ENCODE measurements around the gene ZSWIM4. TPM values are rescaled to one million over a fixed set of nuclear protein-coding genes. Genes with fewer than 3 reads are reported as not detected.
A peak's percentile ranks its signal among the peaks of the same experiment; 100 is the strongest.

ZSWIM4 gene
- total and polyA plus RNA-seq, 2 of the 13 experiments (the other 11 are each of a cell fraction or from before 2014, with no cell fraction given): 0.33 to 0.86 TPM

DNA sequence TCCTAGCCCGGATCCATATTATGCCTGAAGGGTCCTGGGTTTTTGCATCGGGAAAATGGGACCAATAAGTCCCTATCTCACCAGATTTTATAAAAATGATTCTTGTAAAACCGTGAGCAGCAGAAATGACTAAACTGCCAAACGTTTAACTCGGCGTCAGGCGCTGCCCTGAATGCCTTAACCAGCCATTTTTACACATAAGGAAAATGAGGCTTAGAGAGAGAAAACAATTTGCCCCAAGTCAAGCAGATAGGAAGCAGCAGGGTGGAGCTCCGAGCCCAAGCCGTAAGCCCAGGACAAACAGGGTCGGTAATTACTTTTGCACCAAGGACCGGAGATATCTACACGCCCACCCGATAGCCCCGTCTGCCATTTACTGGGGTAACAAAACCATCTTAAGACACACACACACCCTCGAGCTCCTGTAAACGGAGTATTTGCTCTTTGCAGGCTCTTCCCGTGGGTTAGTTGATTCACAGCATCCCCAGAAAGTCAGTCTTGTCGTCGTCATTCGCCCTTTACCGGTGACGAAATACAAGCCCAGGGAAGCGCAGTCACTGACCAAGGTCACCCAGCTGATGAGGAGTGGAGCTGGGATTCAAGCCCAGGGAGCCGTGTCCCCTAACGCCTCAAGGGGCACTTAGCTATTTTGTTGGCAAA lies 46.9 kb upstream of the ZSWIM4 start (continued):
- TF ChIP-seq ZIK1 (CRISPR knock-in tag; IDR thresholded peaks at IDR 0.05; ENCODE audit: borderline replicate concordance, low read depth) (no peak), ZNF772 (CRISPR knock-in tag; IDR thresholded peaks at IDR 0.05) (no peak), USF2 (IDR thresholded peaks at IDR 0.05; ENCODE audit: low read depth, low read length) (no peak), USF2 (CRISPR knock-in tag; IDR thresholded peaks at IDR 0.05; ENCODE audit: borderline replicate concordance) (0 out of 2 replicates have a peak, but pooled peaks have one; percentile 11), ZNF383 (CRISPR knock-in tag; IDR thresholded peaks at IDR 0.05; ENCODE audit: borderline replicate concordance) (no peak), MEF2D (CRISPR knock-in tag; IDR thresholded peaks at IDR 0.05) (0 out of 2 replicates have a peak, but pooled peaks have one; percentile 9), POLR2AphosphoS2 (IDR thresholded peaks at IDR 0.05; ENCODE audit: low read depth, low read length) (no peak), ZNF780A (CRISPR knock-in tag; IDR thresholded peaks at IDR 0.05) (no peak), TEAD3 (CRISPR knock-in tag; optimal IDR thresholded peaks at IDR 0.05; ENCODE audit: borderline replicate concordance) (no peak), SOX6 (IDR thresholded peaks at IDR 0.05) (no peak), SOX6 (CRISPR knock-in tag; IDR thresholded peaks at IDR 0.05) (no peak), MXD4 (CRISPR knock-in tag; IDR thresholded peaks at IDR 0.05) (no peak), GMEB2 (CRISPR knock-in tag; IDR thresholded peaks at IDR 0.05; ENCODE audit: low read depth) (no peak), ZNF709 (CRISPR knock-in tag; IDR thresholded peaks at IDR 0.05) (peak; percentile 58; the same call in 1 of the 2 replicates), ZKSCAN8 (CRISPR knock-in tag; IDR thresholded peaks at IDR 0.05; ENCODE audit: borderline replicate concordance) (no peak), MYC (CRISPR knock-in tag; IDR thresholded peaks at IDR 0.05; ENCODE audit: borderline replicate concordance) (no peak), ZBTB44 (CRISPR knock-in tag; IDR thresholded peaks at IDR 0.05) (no peak), ZNF670 (CRISPR knock-in tag; IDR thresholded peaks at IDR 0.05; ENCODE audit: borderline replicate concordance) (peak; percentile 18; the same call in 1 of the 2 replicates), ZSCAN29 (CRISPR knock-in tag; conservative IDR thresholded peaks at IDR 0.05) (0 out of 2 replicates have a peak, but pooled peaks have one; percentile 38), MZF1 (CRISPR knock-in tag; IDR thresholded peaks at IDR 0.05; ENCODE audit: borderline replicate concordance) (no peak)
- TF ChIP-seq, protein P1, sequence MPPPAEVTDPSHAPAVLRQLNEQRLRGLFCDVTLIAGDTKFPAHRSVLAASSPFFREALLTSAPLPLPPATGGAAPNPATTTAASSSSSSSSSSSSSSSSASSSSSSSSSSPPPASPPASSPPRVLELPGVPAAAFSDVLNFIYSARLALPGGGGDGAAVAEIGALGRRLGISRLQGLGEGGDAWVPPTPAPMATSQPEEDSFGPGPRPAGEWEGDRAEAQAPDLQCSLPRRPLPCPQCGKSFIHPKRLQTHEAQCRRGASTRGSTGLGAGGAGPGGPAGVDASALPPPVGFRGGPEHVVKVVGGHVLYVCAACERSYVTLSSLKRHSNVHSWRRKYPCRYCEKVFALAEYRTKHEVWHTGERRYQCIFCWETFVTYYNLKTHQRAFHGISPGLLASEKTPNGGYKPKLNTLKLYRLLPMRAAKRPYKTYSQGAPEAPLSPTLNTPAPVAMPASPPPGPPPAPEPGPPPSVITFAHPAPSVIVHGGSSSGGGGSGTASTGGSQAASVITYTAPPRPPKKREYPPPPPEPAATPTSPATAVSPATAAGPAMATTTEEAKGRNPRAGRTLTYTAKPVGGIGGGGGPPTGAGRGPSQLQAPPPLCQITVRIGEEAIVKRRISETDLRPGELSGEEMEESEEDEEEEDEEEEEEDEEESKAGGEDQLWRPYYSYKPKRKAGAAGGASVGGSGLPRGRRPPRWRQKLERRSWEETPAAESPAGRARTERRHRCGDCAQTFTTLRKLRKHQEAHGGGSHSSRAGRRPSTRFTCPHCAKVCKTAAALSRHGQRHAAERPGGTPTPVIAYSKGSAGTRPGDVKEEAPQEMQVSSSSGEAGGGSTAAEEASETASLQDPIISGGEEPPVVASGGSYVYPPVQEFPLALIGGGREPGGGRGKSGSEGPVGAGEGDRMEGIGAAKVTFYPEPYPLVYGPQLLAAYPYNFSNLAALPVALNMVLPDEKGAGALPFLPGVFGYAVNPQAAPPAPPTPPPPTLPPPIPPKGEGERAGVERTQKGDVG (CRISPR knock-in tag; IDR thresholded peaks at IDR 0.05; ENCODE audit: borderline replicate concordance): no peak
- TF ChIP-seq, protein P2, sequence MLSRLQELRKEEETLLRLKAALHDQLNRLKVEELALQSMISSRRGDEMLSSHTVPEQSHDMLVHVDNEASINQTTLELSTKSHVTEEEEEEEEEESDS (CRISPR knock-in tag; IDR thresholded peaks at IDR 0.05; ENCODE audit: borderline replicate concordance): no peak
